GM12875 (cell line): ENCODE data around the gene CCDC174.

Source experiments
- H3K4me3 ChIP-seq: one replicate; pipeline ENCODE4 v1.5.1; 2011; ENCODE audit warnings: low read depth, low read length, control low read depth
- CTCF ChIP-seq: IDR thresholded peaks from 2 replicates; pipeline ENCODE4 v1.5.1; 2011; ENCODE audit warnings: low read depth, mild to moderate bottlenecking, control low read depth, inconsistent platforms, low read length, moderate library complexity, borderline replicate concordance; ENCODE audit not compliant: insufficient read depth

Gene CCDC174

GRCh38 chr3:14676881-14677280, 25.3 kb downstream of the CCDC174 start:
- TF ChIP-seq CTCF: no peak

GRCh38 chr3:14678015-14678503, 26.5 kb downstream of the CCDC174 start:
- TF ChIP-seq CTCF: no peak
- H3K4me3 ChIP-seq: no peak overlapping the region

More at GRCh38 chr3:14676881-14677280, 25.3 kb downstream of the CCDC174 start:
- no peak overlapping the region for H3K4me3 ChIP-seq

GRCh38 chr3:14680115-14680514, 28.6 kb downstream of the CCDC174 start:
- no peak for TF ChIP-seq CTCF
- H3K4me3 ChIP-seq: no peak overlapping the region

- H3K4me3 ChIP-seq: no peak overlapping the region
- no peak for TF ChIP-seq CTCF
Measured at GRCh38 chr3:14680716-14681115, 29.2 kb downstream of the CCDC174 start.

- no peak overlapping the region for H3K4me3 ChIP-seq
- TF ChIP-seq CTCF: no peak
Measured at GRCh38 chr3:14684447-14684846, 32.9 kb downstream of the CCDC174 start.

GRCh38 chr3:14685179-14685578, 33.6 kb downstream of the CCDC174 start:
- H3K4me3 ChIP-seq: no peak overlapping the region
- no peak for TF ChIP-seq CTCF

GRCh38 chr3:14687360-14687759, 35.8 kb downstream of the CCDC174 start:
- no peak for TF ChIP-seq CTCF
- no peak overlapping the region for H3K4me3 ChIP-seq
